HUES6 (cell line): ENCODE results near the gene LAMC3.
"Not testable (repeated sequence)": the region's sequence is repeated elsewhere in the genome, so short reads cannot be mapped to it uniquely, and the experiment has no call there.

Experiments
- H3K27ac ChIP-seq: 2 replicates; pipeline ENCODE4 v1.7.0; 2013; ENCODE audit warnings: low read depth, mild to moderate bottlenecking, low read length, inconsistent platforms
- H3K27me3 ChIP-seq: 2 replicates; pipeline ENCODE4 v1.6.1; 2013; ENCODE audit warnings: low read length; ENCODE audit not compliant: control insufficient read depth, insufficient read depth
- H3K36me3 ChIP-seq: 2 replicates; pipeline ENCODE4 v1.6.1; 2013; ENCODE audit warnings: low read length; ENCODE audit not compliant: control insufficient read depth, insufficient read depth
- H3K4me1 ChIP-seq: 2 replicates; pipeline ENCODE4 v1.6.1; 2013; ENCODE audit warnings: low read length; ENCODE audit not compliant: control insufficient read depth, insufficient read depth
- H3K4me3 ChIP-seq: 2 replicates; pipeline ENCODE4 v1.5.1; 2013; ENCODE audit warnings: low read depth, low read length
- H3K9ac ChIP-seq: one replicate; pipeline ENCODE4 v1.6.1; 2013; ENCODE audit warnings: mild to moderate bottlenecking, low read length
- H3K9me3 ChIP-seq: 2 replicates; pipeline ENCODE4 v1.6.1; 2013; ENCODE audit warnings: low read depth, low read length; ENCODE audit not compliant: control insufficient read depth, insufficient read depth

Gene LAMC3

GRCh38 chr9:131031642-131032005 is 22.6 kb downstream of the LAMC3 start:
- Histone ChIP-seq H3K9me3 (no peaks in the 10 kb centered on the region), H3K4me3 (no peak overlapping the region), H3K9ac (no peak overlapping the region), H3K27ac (no peak overlapping the region), H3K4me1 (no peaks in the 10 kb centered on the region), H3K36me3 (peaks cover 9% of the 10 kb centered on the region; the same call in 1 of the 2 replicates), H3K27me3 (no peaks in the 10 kb centered on the region)

- no peaks in the 10 kb centered on the region for H3K4me1 ChIP-seq
- H3K27ac ChIP-seq = no peak overlapping the region
- H3K9ac ChIP-seq = no peak overlapping the region
- H3K36me3 ChIP-seq = peaks cover 13% of the 10 kb centered on the region; the same call in 1 of the 2 replicates
- H3K9me3 ChIP-seq = no peaks in the 10 kb centered on the region
- no peaks in the 10 kb centered on the region for H3K27me3 ChIP-seq
- H3K4me3 ChIP-seq = no peak overlapping the region
These were observed 23.4 kb downstream of the LAMC3 start for GRCh38 chr9:131032384-131032783.

- H3K9me3 ChIP-seq = no peaks in the 10 kb centered on the region
- peaks cover 13% of the 10 kb centered on the region; the same call in 1 of the 2 replicates for H3K36me3 ChIP-seq
- no peak overlapping the region for H3K9ac ChIP-seq
- no peaks in the 10 kb centered on the region for H3K27me3 ChIP-seq
- H3K4me3 ChIP-seq = no peak overlapping the region
- no peak overlapping the region for H3K27ac ChIP-seq
- H3K4me1 ChIP-seq = no peaks in the 10 kb centered on the region
These were observed 24.6 kb downstream of the LAMC3 start for GRCh38 chr9:131033269-131034224.

GRCh38 chr9:131034268-131034667 is 25.3 kb downstream of the LAMC3 start:
- Histone ChIP-seq H3K4me1 (no peaks in the 10 kb centered on the region), H3K9ac (no peak overlapping the region), H3K27me3 (no peaks in the 10 kb centered on the region), H3K9me3 (no peaks in the 10 kb centered on the region), H3K36me3 (peaks cover 13% of the 10 kb centered on the region; the same call in 1 of the 2 replicates), H3K27ac (no peak overlapping the region), H3K4me3 (no peak overlapping the region)

- H3K9me3 ChIP-seq, H3K27ac ChIP-seq, H3K4me1 ChIP-seq, H3K9ac ChIP-seq, H3K4me3 ChIP-seq, H3K27me3 ChIP-seq: not testable (repeated sequence)
- H3K36me3 ChIP-seq = peaks cover 13% of the 10 kb centered on the region; the same call in 1 of the 2 replicates
These were observed 25.8 kb downstream of the LAMC3 start for GRCh38 chr9:131034749-131035148.

- Histone ChIP-seq H3K9me3 (no peaks in the 10 kb centered on the region), H3K36me3 (peaks cover 13% of the 10 kb centered on the region; the same call in 1 of the 2 replicates), H3K9ac (no peak overlapping the region), H3K27me3 (no peaks in the 10 kb centered on the region), H3K4me1 (no peaks in the 10 kb centered on the region), H3K27ac (no peak overlapping the region), H3K4me3 (no peak overlapping the region)
These were observed 26.6 kb downstream of the LAMC3 start for GRCh38 chr9:131035548-131035947.

- H3K4me1 ChIP-seq = no peaks in the 10 kb centered on the region
- no peak overlapping the region for H3K4me3 ChIP-seq
- peaks cover 18% of the 10 kb centered on the region; the same call in 1 of the 2 replicates for H3K36me3 ChIP-seq
- no peak overlapping the region for H3K27ac ChIP-seq
- H3K27me3 ChIP-seq = no peaks in the 10 kb centered on the region
- H3K9me3 ChIP-seq = no peaks in the 10 kb centered on the region
- no peak overlapping the region for H3K9ac ChIP-seq
These were observed 27.1 kb downstream of the LAMC3 start for GRCh38 chr9:131036071-131036470.

GRCh38 chr9:131036529-131037334 is 27.8 kb downstream of the LAMC3 start:
- peaks cover 24% of the 10 kb centered on the region for H3K36me3 ChIP-seq
- no peak overlapping the region for H3K4me3 ChIP-seq
- no peak overlapping the region for H3K27ac ChIP-seq
- H3K9ac ChIP-seq = no peak overlapping the region
- no peaks in the 10 kb centered on the region for H3K4me1 ChIP-seq
- no peaks in the 10 kb centered on the region for H3K27me3 ChIP-seq
- H3K9me3 ChIP-seq = no peaks in the 10 kb centered on the region

- Histone ChIP-seq H3K27ac (no peak overlapping the region), H3K9ac (no peak overlapping the region), H3K36me3 (peaks cover 33% of the 10 kb centered on the region), H3K27me3 (no peaks in the 10 kb centered on the region), H3K4me3 (no peak overlapping the region), H3K4me1 (no peaks in the 10 kb centered on the region), H3K9me3 (peaks cover 4% of the 10 kb centered on the region; the same call in 1 of the 2 replicates)
These were observed 28.6 kb downstream of the LAMC3 start for GRCh38 chr9:131037335-131038255.
